ENCODE data around the gene HAVCR2. TPM values are rescaled to one million over a fixed set of nuclear protein-coding genes. Genes with fewer than 3 reads are reported as not detected.

Gene HAVCR2
- total and polyA plus RNA-seq, 2 experiments from 2014 or later: 0.52 to 1.7 TPM

DNA sequence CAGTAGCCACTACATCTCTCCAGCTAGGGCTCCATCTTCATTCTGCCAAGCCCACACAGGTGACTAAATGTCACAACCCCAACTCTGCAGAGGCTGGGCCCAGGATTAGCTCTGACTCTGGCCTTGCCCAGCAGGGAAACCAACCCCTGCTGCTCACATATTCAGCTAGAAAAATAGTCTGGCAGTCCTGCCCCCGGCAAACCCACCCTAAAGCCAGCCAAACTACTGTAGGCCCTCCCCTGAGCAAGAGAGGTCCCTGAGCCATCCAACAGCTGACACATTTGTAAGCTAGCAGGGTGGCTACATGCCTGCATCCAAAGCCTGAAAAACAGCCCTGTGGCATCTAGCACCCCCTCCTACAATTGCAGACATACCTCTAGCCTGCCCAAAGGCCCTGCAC lies 11.3 kb upstream of the HAVCR2 start:
- Histone ChIP-seq H4K20me1 (ENCODE audit: insufficient read depth, poor library complexity, severe bottlenecking) (no peaks in the 10 kb centered on the region), H3K36me3 (replicated peaks; ENCODE audit: insufficient read depth, low read depth) (no peaks in the 10 kb centered on the region), H2AFZ (no peak overlapping the region), H3K9me3 (ENCODE audit: low read depth) (no peaks in the 10 kb centered on the region), H3K27me3 (no peaks in the 10 kb centered on the region), H3K9me2 (replicated peaks; ENCODE audit: insufficient read depth) (no peaks in the 10 kb centered on the region), H3K4me3 (no peak overlapping the region), H3K79me2 (no peaks in the 10 kb centered on the region), H3K27ac (no peak overlapping the region), H3K4me1 (ENCODE audit: insufficient read depth) (no peaks in the 10 kb centered on the region), H3K4me2 (no peak overlapping the region)
- TF ChIP-seq EZH2phosphoT487 (IDR thresholded peaks at IDR 0.05; ENCODE audit: low read depth, severe bottlenecking, unreplicated experiment) (no peak), EZH2 (IDR thresholded peaks at IDR 0.05; ENCODE audit: borderline replicate concordance) (no peak)
- TF ChIP-seq, protein P1, sequence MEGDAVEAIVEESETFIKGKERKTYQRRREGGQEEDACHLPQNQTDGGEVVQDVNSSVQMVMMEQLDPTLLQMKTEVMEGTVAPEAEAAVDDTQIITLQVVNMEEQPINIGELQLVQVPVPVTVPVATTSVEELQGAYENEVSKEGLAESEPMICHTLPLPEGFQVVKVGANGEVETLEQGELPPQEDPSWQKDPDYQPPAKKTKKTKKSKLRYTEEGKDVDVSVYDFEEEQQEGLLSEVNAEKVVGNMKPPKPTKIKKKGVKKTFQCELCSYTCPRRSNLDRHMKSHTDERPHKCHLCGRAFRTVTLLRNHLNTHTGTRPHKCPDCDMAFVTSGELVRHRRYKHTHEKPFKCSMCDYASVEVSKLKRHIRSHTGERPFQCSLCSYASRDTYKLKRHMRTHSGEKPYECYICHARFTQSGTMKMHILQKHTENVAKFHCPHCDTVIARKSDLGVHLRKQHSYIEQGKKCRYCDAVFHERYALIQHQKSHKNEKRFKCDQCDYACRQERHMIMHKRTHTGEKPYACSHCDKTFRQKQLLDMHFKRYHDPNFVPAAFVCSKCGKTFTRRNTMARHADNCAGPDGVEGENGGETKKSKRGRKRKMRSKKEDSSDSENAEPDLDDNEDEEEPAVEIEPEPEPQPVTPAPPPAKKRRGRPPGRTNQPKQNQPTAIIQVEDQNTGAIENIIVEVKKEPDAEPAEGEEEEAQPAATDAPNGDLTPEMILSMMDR (IDR thresholded peaks at IDR 0.05; ENCODE audit: poor library complexity): no peak
- DNase-seq (ENCODE audit: low spot score): no peak
- whole genome bisulfite sequencing (ENCODE audit: low lambda C conversion rate, missing lambda C conversion rate): 80% methylated on average over 1 of the region's 1 CpG

DNA sequence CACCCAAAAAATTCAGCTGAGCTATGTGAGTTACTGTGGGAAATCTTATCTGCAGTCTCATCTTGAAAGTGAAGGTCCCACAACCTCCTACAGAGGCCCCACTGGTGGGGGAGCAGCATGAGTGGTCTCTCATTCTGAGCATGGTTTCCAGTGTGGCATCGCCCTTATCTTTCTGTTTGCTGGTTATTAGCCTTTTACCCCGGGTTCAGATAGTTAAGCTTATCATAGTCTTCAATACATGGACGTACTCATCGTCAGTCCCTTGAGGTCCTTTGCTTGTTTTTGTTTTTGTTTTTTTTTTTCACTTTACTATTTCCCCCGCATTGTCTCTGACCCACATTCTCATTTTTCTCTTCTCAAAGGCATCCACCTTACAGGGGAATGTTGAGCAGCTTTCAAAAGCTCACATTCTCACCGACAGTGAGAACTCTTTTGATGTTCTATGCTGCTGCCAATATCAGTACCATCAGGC lies 7.7 kb upstream of the HAVCR2 start:
- Histone ChIP-seq H3K9me2 (replicated peaks; ENCODE audit: insufficient read depth) (no peaks in the 10 kb centered on the region), H3K27ac (no peak overlapping the region), H3K36me3 (replicated peaks; ENCODE audit: insufficient read depth, low read depth) (no peaks in the 10 kb centered on the region), H4K20me1 (ENCODE audit: insufficient read depth, poor library complexity, severe bottlenecking) (no peaks in the 10 kb centered on the region), H2AFZ (no peak overlapping the region), H3K27me3 (no peaks in the 10 kb centered on the region), H3K4me1 (ENCODE audit: insufficient read depth) (no peaks in the 10 kb centered on the region), H3K4me2 (no peak overlapping the region), H3K4me3 (no peak overlapping the region), H3K9me3 (ENCODE audit: low read depth) (no peaks in the 10 kb centered on the region), H3K79me2 (no peaks in the 10 kb centered on the region)
- no peak for TF ChIP-seq EZH2phosphoT487 (IDR thresholded peaks at IDR 0.05; ENCODE audit: low read depth, severe bottlenecking, unreplicated experiment)
- TF ChIP-seq, protein P1 (IDR thresholded peaks at IDR 0.05; ENCODE audit: poor library complexity): no peak
- no peak for TF ChIP-seq EZH2 (IDR thresholded peaks at IDR 0.05; ENCODE audit: borderline replicate concordance)
- WGBS (ENCODE audit: low lambda C conversion rate, missing lambda C conversion rate): 74% methylated on average over 6 of the region's 6 CpGs
- no peak for DNase-seq (ENCODE audit: low spot score)

DNA sequence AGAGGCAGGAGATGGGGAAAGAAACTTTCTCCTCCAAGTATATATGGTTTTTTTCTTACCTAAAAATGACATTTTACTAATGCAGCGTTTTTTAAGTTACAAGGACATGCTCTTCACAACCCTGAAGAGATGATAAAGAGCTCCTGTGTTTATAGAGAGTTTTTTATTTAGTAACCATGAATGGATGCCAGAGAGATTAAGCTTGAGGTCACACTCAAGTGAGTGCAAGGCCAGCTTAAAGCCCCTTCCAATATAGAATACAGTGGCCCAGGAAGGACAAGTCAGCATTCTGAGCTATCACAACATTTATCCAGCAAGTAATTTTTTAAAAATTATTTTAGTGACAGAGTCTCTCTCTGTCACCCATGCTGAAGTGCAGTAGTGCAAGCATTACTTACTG lies 6.7 kb upstream of the HAVCR2 start:
- Histone ChIP-seq H3K4me2 (no peak overlapping the region), H4K20me1 (ENCODE audit: insufficient read depth, poor library complexity, severe bottlenecking) (no peaks in the 10 kb centered on the region), H3K79me2 (no peaks in the 10 kb centered on the region), H3K36me3 (replicated peaks; ENCODE audit: insufficient read depth, low read depth) (no peaks in the 10 kb centered on the region), H3K9me2 (replicated peaks; ENCODE audit: insufficient read depth) (no peaks in the 10 kb centered on the region), H3K27me3 (no peaks in the 10 kb centered on the region), H3K4me3 (no peak overlapping the region), H3K27ac (no peak overlapping the region), H2AFZ (no peak overlapping the region), H3K9me3 (ENCODE audit: low read depth) (no peaks in the 10 kb centered on the region), H3K4me1 (ENCODE audit: insufficient read depth) (no peaks in the 10 kb centered on the region)
- 61% methylated on average over 1 of the region's 1 CpG for WGBS (ENCODE audit: low lambda C conversion rate, missing lambda C conversion rate)
- no peak for TF ChIP-seq EZH2phosphoT487 (IDR thresholded peaks at IDR 0.05; ENCODE audit: low read depth, severe bottlenecking, unreplicated experiment)
- TF ChIP-seq EZH2 (IDR thresholded peaks at IDR 0.05; ENCODE audit: borderline replicate concordance): no peak
- TF ChIP-seq, protein P1 (IDR thresholded peaks at IDR 0.05; ENCODE audit: poor library complexity): no peak
- DNase-seq (ENCODE audit: low spot score): no peak

DNA sequence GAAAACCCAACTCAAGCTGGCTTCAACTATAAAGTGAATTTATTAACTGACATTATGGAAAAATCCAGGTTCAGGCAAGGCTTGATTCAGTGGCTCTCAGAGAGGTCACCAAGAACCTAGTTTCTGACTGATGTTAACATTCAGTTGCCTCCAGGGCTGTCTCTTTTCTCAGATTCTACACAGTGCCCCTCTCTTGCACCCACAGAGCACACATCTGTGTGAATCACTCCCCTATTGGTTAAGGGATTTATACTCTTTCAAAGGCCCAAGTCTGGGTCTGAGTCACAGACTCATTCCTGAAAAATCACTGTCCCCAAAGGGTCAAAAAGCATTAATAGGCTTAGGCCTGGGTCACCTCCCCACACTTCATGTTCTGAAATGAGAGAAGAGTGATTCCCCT lies 6.2 kb upstream of the HAVCR2 start:
- Histone ChIP-seq H3K36me3 (replicated peaks; ENCODE audit: insufficient read depth, low read depth) (no peaks in the 10 kb centered on the region), H3K4me1 (ENCODE audit: insufficient read depth) (no peaks in the 10 kb centered on the region), H2AFZ (no peak overlapping the region), H3K9me2 (replicated peaks; ENCODE audit: insufficient read depth) (no peaks in the 10 kb centered on the region), H3K9me3 (ENCODE audit: low read depth) (no peaks in the 10 kb centered on the region), H3K4me3 (no peak overlapping the region), H3K4me2 (no peak overlapping the region), H3K27ac (no peak overlapping the region), H3K27me3 (no peaks in the 10 kb centered on the region), H4K20me1 (ENCODE audit: insufficient read depth, poor library complexity, severe bottlenecking) (no peaks in the 10 kb centered on the region), H3K79me2 (no peaks in the 10 kb centered on the region)
- no peak for DNase-seq (ENCODE audit: low spot score)
- TF ChIP-seq EZH2phosphoT487 (IDR thresholded peaks at IDR 0.05; ENCODE audit: low read depth, severe bottlenecking, unreplicated experiment) (no peak), EZH2 (IDR thresholded peaks at IDR 0.05; ENCODE audit: borderline replicate concordance) (no peak)
- TF ChIP-seq, protein P1 (IDR thresholded peaks at IDR 0.05; ENCODE audit: poor library complexity): no peak
